GM23248 (cell line): ENCODE measurements around the gene DHCR24.

ENCODE experiments used
- EZH2 ChIP-seq: fragments of 200-600 bp; sonication (generic); IDR thresholded peaks from 2 replicates; pipeline ENCODE4 v1.6.1; 2018; ENCODE audit warnings: antibody characterized with exemption, mild to moderate bottlenecking; ENCODE audit not compliant: insufficient read depth, poor library complexity, severe bottlenecking
- EZH2phosphoT487 ChIP-seq: fragments of 200-600 bp; sonication (generic); IDR thresholded peaks from 2 replicates; pipeline ENCODE4 v1.6.1; 2018; ENCODE audit warnings: antibody characterized with exemption, moderate library complexity, mild to moderate bottlenecking, low read depth; ENCODE audit not compliant: insufficient read depth

DNA sequence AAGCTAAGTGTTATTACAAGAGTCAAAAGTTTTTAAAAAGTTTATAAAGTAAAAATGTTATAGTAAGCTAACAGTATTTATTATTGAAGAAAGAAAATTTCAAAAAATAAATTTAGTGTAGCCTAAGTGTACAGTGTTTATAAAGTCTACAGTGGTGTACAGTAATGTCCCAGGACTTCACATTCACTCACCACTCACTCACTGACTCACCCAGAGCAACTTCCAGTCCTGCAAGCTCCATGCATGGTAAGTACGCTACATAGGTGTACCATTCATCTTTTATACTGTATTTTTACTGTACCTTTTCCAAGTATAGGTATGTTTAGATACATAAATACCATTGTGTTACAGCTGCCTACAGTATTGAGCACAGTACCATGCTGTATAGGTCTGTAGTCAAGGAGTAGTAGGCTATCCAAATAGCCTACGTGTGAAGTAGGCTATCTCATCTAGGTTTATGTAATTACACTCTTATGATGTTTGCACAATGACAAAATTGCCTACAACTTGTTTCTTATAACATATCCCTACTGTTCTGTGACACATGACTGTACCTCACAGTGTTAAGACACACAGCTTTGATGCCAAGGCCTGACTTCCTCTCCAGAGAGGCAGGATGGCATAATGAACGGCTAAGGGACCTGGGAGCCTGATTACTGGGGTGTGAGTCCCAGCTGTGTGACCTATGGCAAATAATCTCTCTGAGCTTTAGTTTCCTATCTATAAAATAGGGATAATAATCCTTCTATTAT, 12.7 kb downstream of the DHCR24 start:
- TF ChIP-seq EZH2phosphoT487, result no peak
- TF ChIP-seq EZH2, result no peak
